HG03135 (cell line): Measurements from ENCODE around the gene CDK6.

Source experiments
- ATAC-seq: cut with Tn5 transposase; IDR thresholded peaks from one replicate; pipeline ENCODE4 v1.9.1; 2021; ENCODE audit warnings: mild to moderate bottlenecking, moderate library complexity; ENCODE audit not compliant: unreplicated experiment

The CDK6 gene

DNA sequence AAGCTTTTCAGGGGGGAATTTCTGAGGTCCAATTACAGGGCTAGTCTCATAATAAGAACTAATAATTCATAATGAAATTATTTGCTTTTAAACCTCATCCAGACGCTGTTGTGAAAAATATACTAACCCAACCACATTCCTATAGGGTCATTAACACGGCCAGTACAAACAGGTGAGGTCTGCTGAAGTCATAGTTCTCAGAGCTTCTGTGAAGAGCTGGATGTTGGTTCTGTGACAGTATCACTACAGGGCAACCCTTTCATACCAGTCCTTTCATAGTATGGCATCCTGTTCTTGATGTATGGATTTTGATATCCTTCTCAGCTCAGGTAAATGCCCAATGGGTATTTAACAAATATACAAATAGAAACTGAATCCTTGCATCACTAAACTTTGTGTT, 183.8 kb downstream of the CDK6 start:
- no peak for ATAC-seq

DNA sequence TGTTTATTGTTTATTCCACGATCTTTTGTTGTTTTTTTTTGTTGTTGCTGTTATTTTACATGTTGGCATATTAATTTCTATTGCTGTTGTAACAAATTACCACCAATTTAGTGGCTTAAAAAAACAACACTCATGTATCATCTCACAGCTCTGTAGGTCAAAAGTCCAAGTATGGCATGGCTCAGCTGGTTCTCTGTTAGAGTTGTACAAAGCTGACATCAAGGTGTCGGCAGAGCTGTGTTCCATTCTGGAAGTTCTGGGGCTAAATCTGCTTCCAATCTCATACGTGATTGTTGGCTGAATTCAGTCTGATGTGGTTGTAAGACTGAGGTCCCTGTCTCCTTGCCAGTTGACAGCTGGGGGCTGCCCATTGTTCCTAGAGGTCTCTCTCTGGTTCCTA, 186.0 kb downstream of the CDK6 start:
- no peak for ATAC-seq

DNA sequence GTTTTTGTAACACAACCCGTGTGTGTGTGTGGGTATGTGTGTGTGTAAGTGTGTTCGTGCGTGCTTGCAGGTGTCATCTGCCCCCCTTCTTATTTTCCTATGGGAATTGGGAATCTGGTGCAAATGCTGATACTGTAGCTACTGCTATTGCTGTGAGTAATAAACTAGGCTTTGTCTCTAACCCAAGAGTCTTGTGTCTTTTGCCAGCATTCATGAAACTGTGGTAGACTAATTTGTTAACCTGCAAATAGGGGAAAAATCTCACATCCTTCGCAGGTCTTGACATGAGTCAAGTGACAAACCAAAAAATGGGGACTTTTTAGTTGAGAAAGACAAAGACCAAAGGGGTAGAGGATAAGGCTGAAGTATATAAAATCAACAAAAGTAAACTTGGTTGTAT, 188.3 kb downstream of the CDK6 start:
- ATAC-seq = peak; percentile 54

- no peak for ATAC-seq
These were observed 188.7 kb downstream of the CDK6 start for GRCh38 chr7:92647652-92648051.

- peak; percentile 53 for ATAC-seq
These were observed 189.3 kb downstream of the CDK6 start for GRCh38 chr7:92647011-92647625.

DNA sequence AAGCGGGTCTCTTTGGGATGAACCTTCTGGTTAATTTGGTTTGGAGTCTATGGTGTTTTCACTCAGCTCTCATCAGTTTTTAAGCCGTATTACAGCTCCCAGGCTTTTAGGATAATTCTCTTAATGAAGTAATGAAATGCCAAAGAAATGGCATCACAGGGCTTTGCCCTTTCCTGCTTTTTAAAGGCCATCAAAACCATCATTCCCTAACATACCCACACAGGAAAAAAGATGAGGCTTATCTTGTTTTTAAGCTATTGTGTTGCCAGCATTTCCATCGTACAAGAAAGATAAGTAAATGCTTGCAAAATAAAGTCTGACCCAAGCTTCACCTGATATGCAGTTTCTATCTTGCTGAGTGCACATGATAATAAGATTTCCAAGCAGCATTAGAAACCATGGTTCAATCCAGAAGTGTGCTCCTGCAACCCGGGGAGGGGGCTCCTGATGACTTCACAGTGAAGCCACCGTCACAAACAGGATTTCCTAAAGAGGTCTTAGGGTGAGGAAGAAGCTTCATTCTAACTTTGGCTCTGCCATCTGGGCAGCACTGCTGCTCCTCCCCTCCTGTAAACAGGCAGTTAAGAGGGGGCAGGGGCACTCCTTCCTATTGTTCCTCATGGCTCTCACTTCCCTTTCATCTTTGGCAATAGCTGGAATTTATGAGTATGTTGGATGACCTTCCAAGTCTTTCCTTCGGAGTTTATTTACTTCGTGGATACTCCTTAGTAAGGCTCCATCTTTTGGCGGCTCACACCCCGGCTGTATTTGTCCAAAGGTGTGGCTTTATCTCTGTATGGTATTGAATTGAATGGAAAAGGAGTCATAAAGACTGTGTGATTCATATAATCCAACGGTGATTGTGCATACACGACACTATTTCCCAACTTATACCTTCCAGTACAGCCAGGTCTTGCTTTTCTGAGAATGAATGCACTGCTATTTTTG, 191.0 kb downstream of the CDK6 start:
- ATAC-seq = no peak

DNA sequence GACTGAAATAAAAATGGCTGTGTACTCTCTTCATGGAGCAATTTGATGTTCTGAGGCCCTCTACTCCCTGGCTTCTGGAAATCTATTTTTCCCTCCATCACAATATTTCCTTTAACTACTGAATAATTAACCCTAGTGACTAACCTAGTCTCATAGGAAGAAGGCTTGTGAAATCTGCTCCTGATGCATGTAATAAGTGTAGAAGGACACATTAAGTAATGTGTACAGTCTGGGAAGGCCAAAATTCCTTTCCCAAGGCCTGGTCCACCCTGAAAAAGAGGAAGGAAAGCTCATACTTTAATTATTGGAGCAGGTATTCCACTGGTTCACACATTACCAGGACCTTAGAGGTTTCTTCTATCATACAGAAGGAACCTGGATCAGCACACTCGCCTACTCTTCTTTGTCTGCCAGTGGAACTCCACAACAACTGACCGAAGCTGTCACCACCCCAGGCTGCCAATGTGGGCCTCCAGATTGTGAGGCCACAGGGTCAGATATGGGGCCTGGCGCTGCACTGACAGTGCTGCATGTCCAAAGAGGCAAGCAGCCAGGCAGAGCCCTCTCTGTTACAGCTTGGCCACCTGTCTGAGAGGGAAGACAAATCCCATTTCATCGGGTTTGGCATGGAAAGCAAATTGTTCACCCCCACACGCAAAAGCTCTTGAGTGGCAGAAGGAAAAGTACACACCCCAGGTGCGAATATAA, 191.8 kb downstream of the CDK6 start:
- ATAC-seq = no peak

GRCh38 chr7:92643821-92644220, 192.6 kb downstream of the CDK6 start:
- ATAC-seq = no peak

DNA sequence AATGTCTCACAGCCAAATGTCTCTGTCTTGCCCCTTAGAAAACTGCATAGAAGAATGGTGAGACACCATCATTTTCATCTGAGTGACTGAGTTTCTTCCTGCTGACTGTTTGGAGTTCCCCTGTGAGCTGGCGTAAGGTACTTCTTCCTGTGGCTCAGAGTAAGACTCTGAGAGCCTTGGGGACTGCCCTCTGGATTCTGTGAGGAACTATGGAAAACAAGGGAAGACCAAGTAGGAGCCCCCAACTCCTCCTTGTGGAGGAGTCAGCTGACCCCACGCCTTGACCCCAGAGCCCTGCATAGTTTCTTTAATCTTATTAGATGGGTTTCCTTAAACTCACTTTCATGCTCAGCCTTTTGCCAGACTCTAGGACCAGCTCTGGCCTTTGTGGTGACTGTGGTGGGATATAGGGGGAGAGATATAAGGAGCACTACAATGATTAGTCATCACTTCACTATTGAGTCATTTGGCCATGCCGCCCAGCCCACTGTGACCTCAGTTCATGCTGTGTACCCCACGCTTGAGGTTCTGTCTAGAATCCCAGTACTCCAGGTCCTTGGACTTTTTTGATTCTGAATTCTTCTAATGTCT, 194.4 kb downstream of the CDK6 start:
- peak; percentile 75 for ATAC-seq

DNA sequence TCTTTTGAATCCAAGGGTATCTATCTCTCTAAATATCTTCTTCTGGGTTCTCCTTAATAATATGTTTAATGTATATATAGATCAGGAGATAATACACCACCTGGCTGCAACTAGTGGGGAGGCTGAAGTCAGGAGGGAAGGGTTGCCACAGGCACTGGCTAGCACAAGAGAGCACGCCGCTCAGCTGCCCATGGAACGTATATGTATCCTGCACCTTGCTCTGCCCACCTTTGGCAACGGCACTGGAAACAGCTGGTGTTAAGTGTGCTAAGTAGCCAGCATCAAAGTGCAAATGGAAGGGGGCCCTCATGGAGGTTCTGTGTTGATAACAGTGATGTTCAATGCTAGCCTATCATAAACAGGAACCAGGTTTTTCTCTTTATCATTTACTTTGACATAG, 196.4 kb downstream of the CDK6 start:
- no peak for ATAC-seq

DNA sequence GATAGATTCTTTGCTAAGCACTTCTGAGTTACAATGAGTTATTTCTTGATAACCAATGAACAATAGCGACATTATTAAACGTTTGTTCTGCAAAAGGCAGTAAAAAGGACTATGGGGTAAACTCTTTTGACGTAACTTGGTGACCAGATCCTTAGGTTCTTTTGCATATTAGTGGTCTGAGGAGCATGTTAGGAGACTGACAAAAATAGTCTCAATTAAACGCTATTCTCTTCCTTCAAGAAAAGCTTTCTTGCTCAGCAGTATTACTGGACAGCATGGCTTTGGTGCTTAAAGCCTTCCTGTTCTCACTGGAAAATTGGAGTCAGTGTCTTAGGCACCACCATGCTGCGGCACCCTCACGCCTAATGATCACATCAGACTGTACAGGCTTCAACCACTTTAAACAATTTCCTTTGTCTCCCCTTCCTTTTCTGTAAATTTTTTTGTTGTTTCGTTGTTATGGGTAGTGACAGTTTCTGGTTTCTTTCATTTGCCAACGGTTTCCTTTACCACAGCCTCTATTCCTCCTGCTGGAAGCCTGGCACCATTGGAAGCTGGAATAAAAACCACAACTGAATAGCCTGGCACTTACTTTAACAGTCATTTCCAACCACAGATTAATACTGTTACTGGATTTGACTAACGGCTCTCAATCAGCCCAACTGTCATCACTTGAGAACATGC, 197.0 kb downstream of the CDK6 start:
- ATAC-seq = no peak

DNA sequence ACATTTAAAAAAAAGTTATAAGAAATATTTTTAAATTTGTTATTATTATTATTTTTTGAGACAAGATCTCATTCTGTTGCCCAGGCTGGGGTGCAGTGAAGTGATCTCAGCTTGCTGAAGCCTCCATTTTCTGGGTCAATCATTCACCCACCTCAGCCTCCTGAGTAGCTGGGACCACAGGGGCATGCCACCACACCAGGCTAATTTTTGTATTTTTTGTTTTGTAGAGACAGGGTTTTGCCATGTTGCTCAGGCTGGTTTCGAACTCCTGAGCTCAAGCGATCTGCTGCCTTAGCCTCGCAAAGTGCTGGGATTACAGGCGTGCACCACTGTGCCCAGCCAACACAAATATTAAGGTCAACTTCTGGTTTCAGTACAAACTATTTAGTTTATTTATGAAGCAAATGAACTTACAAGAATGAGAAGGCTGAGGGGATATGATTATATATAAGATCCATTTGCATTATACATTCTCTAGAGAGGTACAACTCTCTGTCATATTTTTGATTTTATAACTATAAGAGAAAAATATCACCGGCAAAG, 200.3 kb downstream of the CDK6 start:
- no peak for ATAC-seq

- no peak for ATAC-seq
These were observed 200.8 kb downstream of the CDK6 start for GRCh38 chr7:92635538-92635937.

DNA sequence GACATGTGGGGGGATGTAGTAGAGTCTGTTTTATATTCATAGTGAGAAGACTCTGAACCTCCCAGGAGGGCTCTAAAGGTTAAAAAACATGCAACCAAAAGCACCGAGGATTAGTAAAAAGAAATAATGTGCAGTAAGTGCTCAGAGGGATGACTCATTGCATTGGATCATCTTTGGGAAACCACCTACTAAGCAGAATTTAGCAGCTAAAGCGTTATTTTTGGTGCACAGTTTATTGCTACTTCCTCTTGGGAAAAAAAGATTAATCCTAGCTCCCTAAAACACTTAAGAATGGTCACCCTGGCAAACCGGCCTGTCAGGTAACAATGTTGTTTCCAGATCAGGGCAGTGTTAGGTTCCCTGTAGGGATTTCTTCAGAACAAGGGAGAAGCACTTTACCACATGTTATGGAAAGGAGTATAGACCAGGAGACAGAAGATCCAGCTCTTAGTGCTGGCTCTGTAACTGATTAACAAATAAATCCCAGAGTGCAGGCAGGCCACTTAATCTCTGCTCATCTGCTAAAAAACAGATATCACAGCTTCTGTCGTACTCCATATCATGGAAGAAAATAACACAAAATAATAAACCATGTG, 201.4 kb downstream of the CDK6 start:
- peak; percentile 34 for ATAC-seq

DNA sequence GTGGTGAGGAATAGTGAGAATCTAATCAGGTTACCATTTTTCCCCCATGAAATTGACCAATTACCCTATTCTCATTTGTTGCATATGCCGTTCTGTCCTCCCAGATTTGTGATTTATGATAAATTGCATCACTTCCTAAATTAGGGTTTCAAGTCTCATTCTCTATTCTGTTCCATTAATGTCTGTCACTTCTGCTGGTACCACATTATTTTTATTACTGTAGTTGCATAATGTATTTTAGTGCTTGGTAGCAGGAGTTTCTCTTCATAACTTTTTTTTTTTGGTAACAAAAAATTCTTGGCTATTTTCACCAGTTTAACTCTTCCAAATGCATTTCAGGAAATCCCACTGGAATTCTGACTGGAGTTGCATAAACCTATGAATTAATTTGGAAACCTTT, 202.2 kb downstream of the CDK6 start:
- ATAC-seq = no peak

GRCh38 chr7:92633211-92633906, 203.0 kb downstream of the CDK6 start:
- ATAC-seq = no peak

DNA sequence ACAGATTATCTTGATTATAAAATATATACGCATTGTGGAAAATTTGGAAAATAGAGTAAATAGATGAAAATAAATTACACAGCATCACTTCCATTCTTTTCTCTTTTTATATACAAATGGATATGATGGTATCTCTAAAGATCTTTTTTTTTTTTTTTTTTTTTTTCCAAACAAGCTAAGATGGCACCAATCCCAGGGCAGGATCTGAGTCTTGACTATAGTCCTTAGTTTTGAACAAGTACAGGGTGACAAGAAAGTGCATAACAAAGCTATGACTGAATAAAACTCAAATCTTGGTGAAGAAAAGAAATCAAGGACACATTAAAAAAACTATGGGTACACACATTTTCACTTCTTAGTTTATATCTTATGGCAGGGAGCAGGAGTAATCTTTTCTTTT, 203.6 kb downstream of the CDK6 start:
- no peak for ATAC-seq

DNA sequence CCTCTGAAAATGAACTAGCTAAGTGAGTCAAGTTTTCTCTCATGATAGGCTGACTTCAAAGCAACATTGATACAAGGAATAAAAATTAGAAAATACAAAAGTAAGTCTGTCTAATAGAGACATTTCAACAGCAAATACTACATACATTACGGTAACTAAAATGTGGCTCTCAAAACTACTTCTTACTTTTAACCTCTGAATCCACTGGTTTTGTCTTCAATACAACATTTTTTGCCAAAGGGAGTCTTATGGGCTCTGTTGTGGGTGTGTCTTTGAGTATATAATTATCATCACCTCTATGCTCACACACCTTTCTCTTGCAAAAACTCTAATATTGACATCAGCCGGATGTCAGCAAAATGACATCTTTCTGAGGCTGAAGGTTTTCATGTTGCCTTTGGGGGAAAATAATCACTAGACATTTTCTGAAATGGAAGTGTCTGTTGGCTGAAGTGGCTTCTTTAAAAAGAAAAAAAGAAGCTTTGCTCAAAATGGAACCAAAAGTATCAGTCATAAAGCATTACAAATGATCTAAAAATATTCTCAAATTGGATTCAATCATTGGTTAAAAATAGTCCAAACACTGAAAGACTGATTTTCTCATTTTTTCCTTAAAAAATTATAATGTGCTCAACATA, 204.4 kb downstream of the CDK6 start:
- ATAC-seq = peak; percentile 17
